8988T (cell line): ENCODE results near the gene WDFY1.

Experiments used
- DNase-seq: peaks from one replicate; pipeline ENCODE4 v3.0.0; 2011

The WDFY1 gene

DNA sequence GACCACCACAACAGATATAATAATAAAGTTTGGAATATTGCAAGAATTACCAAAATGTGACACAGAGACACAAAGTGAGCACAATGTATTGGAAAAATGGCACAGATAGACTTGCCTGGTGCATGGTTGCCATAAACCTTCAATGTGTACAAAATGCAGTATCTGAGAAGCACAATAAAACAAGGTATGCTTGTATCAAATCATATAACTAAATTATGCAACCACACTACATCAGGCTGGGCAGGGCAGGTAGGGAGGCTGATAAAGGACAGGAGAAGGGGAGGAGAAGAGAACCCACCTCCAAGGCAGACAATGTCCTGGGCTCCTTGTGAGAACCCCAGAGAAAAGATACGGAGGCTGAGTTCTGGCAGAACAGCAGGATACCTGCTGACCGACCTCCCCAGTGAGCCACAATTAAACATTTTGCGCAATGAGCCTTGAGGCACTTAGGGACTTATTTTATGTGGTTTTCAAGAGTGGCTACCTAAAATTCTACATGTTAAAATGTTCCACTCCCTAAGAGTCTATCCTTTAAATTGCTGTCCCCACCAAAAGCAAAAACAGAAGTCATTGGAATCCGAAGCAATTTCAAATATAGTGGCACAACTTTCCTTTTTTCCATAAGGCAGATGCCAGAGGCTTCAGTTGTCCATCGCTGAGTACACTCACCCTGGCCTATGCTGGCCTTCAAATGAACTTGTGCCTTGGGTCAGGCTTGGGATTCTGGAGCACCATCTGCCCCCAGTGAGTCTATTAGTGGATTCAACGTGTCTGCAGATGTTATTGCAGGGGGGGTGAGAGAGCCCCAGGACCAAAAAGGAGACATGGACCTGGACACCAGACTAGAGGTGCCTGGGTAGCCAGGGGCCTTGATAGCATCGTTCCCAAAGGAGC is 16.8 kb downstream of the WDFY1 start:
- no peak for DNase-seq

DNA sequence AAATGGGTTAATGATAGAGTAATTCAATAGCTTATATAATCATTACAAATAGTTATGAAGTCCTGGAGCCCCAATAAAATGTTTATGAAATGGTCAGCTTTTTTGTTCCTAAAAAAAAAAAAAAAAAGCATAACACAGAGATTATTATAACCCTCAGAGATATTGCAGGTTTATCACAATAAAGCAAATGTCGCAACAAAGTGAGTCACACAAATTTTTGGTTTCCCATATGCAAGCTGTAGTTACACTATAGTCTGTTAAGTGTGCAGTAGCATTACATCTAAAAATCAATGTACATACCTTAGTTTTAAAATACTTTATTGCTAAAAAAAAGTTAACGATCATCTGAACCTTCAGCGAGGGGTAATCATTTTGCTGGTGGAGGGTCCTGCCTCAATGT is 20.0 kb downstream of the WDFY1 start:
- DNase-seq, result no peak

DNA sequence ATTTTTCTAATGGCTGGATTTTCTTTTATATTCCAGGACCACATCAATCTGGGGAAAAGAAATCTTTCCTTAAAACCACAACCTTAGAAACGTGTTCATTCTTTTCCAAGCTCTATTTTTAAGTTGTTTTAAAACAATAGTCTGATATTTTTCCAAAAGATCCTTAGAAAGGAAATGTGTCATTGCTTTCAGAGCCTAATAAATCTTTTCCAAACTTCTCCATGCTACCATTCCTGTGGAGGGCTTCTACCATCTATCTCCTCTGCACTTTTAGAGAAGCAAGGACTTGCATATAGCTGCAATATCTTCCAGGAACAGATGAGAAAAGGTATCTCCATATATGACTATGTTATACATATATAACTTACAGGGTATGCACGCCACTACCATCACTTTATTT is 21.2 kb downstream of the WDFY1 start:
- no peak for DNase-seq

DNA sequence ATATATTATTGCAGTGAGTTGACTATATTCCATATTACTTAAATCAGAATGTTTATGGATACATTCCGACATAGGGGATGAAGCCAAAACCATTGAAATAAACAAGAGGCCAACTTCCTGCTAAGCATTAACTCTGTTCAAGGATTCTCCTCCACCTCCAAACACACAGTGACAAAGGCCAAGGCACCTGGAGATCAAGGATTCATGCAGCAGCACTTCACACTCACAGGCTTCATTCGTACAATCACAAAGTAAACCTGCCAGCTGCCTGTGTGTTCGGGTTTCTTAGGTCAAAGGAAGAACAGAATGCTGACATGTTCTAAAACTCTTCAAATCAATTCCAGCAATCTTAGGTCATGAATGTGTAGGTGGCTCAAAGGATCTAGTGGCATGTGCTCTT is 22.8 kb downstream of the WDFY1 start:
- no peak for DNase-seq

DNA sequence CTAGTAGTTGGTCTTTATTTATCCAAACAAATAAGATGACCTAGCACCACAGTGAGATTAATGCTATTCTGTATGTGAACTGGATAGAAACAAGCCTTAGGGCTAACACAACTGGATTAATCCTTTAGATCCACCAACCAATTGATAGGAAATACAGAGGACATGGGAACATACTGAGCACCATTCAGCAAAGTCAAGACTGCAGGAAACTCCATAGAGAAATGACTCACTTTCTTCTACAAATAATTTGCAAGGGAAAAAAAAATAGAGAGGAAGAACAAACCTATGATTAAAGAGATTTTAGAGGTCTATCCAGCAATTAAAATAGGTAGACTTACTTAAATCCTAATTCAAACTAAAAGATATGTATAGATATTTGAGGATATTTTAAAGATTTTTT is 23.9 kb downstream of the WDFY1 start:
- no peak for DNase-seq

DNA sequence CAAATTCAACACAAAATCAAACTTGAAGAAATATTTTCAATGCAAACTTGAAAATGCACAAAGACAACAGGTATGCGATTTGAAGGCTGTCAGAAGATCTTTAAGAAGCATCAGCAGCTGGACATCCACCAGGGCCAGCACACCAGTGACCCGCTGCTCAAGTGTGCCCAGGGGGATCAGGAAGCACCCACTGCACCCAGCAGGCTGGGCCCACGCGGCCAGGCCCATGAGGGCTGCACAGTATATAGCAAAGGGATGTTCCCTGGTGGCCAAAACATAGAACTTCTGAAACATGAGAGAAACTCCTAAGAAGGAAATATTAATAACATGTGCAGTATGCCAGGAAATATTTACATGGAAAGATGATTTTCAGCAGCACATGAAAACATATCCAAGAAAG is 25.0 kb downstream of the WDFY1 start:
- no peak for DNase-seq

DNA sequence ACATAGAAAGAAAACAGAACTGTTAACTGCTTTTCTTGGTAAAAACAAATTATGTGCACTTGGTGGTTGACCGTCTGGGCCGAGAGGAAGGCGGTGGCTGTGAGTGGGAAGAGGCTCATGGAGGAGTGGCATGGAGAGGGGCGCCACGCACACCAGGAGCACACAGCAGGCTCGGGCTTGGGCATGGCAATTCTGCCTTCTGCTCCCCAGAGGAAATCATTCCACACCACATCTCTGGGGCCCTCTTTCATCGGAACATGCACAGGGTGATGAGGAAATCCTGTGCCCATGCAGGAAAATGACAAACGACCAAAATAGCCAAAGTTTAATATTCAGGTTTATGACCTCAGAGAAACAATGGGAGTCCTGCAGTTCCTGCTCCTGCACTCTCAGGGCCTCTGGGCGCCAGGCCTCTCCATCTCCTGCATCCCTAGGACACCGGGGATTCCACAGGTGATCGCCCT is 26.4 kb downstream of the WDFY1 start:
- no peak for DNase-seq

DNA sequence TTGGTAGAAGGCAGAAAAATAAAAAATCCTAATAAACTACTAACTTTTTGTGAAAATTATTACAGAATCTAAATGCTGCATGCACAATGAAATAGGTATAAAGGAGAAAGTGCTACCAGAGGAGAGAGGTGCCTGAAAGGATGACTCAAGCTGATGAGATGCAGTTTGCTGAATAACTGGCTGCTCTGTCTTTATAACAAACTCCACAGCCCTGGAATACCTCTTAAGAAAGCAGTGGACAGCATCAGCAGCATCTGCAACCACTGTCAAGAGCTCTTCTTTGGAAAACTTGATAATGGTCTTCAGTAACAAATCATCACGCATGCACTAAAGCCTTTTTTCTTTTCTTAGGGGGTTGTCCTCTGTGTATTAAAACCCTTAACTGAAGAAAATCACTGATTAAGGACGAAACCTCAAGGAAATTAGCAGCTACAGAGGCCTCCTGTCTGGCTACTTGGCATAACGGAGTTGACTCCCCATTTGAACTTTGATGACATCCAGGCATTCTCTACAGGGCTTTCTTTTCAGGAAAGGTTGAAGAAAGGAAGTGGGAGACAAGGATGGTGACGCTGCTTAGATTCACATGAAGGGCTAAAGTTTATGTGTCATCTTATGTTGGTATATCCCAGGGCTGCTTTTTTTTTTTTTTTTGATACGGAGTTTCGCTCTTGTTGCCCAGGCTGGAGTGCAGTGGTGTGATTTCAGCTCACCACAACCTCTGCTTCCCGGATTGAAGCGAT is 28.8 kb downstream of the WDFY1 start:
- no peak for DNase-seq

DNA sequence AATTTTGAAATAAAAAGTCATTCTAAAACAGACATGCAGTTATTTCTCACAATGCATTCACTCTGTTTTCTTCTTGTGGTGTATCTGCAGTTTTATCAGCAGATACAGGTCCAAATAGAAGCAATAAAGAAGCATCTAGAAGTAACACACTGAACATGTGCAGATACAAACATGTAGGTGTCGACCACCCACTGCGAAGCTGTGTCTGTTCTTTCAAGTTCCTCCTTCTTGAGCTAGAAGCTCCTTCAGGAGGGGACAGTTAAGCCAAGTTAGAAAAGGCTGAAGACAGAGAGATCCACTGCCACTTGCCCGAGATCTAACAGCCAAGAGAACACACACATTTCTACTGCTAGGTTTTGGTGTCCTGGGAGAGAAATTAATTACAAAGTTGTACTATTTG is 30.1 kb downstream of the WDFY1 start:
- no peak for DNase-seq

DNA sequence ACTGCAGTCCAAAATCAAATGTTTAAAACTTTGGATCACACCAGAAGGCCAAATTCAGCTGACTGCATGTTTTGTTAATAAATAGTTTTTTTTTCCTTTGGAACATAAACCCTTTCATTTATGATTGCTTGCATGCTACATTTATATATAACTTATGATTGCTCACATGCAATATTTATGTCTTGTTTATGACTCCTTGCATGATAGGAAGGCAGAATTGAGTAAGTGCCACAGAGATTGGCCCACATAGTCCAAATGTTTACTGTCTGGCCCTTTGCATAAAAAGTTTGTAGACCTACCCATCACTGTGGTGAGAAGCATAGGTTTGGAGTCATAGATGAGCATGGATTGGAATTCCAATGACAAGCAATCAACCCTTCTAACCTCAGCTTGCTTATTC is 30.8 kb downstream of the WDFY1 start:
- DNase-seq, result no peak

DNA sequence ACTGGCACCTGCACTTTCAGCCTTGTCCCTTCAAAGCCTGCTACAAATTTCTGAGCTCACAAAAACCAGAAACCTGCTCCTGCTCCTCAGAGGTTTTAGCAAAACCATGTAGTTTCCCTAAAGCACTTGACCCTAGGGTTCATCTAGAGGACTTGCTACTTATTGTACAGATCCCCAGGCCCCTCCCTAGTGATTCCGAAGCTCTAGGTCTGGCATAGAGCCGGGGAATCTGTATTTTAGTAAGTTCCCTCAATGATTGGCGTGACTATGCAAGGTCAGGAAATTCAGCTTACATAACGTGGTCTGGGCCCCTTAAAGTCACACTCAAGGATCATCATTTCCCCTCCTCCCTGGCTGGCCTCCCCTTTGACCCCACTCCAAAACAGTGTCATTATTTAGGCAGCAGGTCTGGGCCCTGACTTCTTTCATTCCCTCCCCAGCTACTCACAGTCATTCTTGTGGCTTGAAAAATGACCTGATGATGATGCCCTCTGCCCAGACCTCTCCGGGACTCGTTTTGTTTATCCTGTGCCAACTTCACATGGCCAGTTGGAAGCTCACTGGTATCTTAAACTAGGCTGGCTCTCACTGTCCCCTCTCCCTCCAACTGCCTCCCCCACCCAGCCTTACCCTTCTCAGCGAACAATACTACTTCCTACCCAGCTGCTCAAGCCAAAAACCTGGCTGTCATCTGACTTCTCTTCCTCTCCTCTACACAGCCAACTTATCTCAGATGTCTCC is 36.0 kb downstream of the WDFY1 start:
- no peak for DNase-seq

DNA sequence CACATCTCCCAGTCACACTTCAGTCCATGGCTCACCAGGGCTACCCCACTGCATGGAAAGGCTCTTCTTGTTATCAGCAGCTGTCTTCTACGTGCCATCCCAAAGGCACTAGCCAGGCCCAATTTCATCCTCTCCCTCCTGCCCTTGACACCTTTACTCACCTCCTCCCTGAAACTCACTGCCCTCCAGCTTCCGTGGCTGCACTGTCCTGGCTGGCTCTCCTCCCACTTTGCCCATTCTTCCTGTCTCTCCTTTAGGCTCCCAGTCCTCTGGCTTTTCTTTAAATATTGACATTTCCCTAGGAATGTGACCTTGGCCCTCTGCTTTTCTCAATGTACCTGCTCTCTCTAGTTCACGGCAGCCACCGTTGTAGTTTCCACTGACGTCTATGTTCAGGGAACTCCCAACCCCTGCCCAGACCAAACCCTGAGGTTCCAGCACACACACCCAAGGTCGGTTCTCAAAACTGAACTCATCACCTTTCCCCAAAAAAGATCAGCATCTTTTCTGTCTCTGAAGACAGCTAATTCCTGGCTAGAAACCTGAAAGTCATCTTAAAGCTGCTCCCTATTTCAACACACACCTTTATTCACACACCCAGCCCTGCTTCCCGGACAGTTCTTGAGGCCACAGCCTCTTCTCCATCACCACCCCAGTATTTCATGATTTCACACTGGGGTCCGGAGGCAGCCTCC is 36.7 kb downstream of the WDFY1 start:
- no peak for DNase-seq

DNA sequence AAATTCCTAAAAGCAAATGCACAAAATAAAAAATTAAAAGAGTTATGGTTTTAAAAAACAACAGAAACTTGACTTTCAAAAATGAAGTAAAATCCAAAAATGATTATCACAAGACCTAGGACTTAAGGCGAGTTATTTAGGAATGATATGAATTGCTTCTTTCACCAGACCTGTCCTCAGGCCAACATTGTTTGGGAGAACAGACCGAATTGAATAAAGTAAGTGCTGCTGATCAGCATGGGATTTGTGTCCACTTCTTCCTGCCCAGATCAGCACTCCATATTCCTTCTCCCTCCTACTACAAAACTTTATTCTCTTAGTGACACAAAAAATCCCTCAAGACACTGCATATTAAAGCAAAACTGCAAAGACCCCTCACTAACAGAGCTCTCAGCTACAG is 39.1 kb downstream of the WDFY1 start:
- DNase-seq, result no peak

DNA sequence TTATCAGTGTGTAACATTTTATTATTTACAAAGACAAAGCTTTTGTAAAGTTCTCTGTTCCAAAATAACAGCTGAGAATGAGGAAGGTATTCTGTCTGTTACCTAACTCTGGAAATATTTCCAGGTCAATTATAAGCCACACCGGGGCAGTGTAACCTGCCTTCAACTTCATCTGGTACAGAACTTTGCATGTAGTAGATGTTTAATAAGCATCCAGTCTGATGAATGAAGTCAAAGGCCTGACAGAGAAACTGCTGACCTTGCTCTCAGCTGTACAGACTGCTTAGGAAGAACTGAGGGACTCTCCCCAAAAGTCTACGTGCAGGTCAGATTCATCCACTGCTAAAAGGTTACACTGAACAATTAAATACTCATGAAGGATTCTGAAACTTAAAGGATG is 43.3 kb downstream of the WDFY1 start:
- no peak for DNase-seq

DNA sequence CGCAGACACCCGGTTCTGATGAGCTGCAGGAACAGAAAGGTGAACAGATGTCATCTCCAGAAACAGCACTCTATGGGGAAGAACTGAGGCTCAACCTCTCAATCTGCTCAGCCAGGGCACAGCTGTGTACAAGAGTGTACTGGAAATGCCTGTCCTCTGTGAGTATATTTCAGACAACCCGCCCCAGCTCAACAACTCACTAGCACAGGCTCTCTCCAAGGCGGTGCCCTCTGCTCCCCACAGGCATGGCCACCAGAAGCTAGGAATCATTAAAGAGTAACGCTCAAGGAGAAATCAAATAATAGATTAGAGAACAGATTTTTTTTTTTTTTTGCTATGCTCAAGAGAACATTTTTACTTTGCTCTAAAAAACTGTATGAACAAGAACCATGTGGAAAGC is 43.8 kb downstream of the WDFY1 start:
- no peak for DNase-seq

DNA sequence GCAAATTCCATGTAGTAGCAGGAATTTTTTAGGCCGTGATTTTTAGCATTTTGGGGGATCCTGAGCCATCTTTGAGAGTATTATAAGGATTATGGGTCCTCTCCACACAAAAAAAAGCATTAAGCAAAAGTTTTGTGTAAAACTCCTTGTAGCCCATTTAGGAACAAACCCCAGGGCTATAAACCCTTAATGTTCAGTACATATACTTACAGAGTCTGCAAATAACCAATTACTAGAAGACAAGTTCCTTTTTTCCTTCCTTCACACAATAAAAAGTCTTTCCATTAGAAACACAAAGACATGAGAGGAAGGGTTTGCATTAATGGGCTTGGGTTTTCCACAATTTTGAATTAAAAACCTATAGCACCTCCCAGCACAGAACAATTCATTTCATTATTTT is 44.6 kb downstream of the WDFY1 start:
- no peak for DNase-seq

DNA sequence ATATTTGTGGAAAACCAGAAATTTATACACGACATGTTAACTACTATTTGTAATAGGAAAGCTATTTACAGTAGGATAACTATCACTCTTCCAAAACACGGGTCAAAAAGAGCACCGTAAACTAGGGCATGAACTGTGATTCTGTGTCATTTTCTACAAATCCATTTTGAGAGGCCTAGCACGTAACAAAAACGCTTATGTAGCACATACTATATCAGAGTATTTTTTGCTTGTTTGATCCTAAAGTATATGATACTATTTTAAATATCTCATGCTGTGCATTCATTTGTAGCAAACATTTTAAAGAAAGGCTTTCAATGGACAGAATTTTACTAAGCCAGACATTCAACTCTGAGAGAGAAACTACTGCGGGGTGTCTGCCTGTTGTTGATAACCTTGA is 45.1 kb downstream of the WDFY1 start:
- no peak for DNase-seq

DNA sequence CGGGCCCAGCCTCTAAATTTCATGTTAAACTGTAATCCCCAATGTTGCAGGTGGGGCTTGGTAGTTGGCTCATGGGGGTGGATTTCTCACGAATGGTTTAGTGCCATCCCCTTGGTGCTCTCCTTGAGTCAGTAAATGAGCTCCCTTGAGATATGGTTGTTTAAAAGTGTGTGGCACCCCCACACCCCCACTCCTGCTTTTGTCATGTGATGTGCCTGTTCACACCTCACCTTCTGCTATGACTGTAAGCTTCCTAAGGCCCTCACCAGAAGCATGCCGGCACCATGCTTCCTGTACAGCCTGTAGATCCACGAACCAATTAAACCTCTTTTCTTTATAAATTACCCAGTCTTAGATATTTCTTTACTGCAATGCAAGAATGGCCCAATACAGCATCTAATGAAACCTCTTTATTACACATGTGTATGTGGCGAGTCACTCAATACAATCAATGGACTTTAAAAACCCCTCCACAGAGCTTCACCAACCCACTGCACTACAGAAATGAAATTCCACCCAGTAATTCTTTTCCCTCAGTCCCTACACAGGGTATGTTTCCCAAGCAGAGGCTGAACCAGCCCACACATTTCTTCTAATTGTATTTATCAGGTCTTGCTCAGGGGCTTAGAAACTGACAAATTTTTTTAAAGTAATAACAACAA is 47.3 kb downstream of the WDFY1 start:
- DNase-seq, result no peak

DNA sequence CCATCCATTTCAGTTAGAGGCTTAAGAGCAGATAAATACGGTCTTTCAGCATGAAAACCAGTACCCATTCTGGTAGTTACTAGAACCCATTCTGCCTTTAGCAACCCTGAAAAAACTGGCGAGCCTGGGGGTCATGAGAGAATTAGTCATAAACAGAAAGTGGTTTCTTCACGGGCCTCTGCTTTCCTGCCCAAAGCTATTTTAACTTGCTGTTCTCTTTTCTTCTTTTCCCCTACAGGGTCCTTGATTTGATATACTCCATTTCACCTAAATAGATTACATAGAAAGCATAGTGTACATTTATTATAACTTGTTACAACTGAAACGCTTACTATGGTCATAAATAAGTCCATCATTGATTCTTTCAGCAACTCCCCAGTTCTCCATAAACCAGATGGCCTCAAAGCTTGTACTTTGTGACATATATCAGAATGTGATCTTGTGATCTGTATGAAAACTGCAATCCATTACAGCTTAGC is 48.3 kb downstream of the WDFY1 start:
- no peak for DNase-seq

DNA sequence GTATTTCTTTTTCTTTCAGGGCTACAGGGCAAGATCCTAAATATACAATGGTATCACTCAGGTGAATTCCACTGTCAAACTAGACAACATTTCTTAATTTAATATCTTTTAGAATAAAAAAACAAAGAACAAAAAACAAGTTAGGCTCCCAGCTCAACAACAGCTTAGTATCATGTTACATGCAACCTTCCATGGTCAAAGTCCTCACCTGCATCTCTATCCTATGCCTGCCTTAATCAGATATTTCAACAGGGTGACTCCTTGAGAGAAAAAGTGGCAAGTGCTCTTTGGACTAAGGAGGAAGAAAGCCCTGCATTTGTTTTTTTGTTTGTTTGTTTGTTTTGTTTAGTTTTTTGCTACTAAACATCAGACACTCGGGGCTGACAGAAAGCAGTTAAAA is 50.2 kb downstream of the WDFY1 start:
- no peak for DNase-seq

DNA sequence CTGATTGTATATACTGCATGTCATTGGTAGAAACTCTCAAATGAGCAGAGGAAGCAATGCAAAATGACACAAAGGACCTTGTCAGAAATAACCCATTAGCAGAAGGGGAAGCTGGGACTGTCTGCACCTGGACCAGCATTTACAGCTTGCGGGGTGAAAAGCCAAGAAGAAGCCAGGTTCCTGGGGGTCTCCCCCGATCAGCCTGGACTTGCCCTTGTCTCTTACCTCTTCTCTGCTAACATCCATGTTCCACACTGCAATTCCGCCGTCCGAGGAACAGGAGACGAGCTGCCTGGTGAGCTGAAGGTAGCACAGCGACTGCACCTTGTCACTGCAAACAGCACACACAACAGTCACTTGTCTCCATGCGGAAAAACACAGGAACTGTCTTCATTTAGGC is 51.1 kb downstream of the WDFY1 start:
- DNase-seq, result no peak

DNA sequence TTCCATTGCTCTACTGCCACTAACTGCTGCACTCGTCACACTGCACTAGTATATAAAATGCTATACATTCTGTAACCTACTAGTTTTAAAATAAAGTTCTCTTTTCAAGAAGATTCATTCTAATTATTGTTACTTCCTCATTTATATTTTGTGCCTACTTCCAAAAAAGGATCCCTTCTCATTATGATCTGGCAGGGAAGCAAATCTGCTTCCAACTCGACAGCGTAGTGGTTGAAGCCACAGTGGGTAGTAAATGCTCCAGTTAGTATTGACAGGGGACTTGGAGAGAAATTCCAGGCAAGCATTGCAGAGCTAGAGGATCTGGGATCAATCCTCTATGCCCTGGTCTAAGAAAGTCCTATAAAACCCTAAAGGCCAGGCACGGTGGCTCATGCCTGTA is 54.4 kb downstream of the WDFY1 start:
- no peak for DNase-seq
